CD14-positive monocyte (primary cell): ENCODE results near the gene ARFGAP2. TPM values are rescaled to one million over a fixed set of nuclear protein-coding genes. Genes with fewer than 3 reads are reported as not detected.
A peak's percentile ranks its signal among the peaks of the same experiment; 100 is the strongest.

Experiments
- DNase-seq, 3 donors: peaks; one replicate each; pipeline ENCODE4 v3.0.0-alpha.2; 2011 to 2022
- H2AFZ ChIP-seq: 2 replicates; pipeline ENCODE4 v1.6.0; 2012; ENCODE audit warnings: mild to moderate bottlenecking, low read depth, low read length, inconsistent platforms; ENCODE audit not compliant: insufficient read depth, poor library complexity, severe bottlenecking
- H3K27ac ChIP-seq, 2 donors: 1 replicate in 1 of 2; 2 replicates in 1 of 2; pipeline ENCODE4 v1.5.1; 2012 to 2013; ENCODE audit warnings: low read length in 2 of 2, control low read depth in 1 of 2, inconsistent platforms in 1 of 2, low read depth in 1 of 2, mild to moderate bottlenecking in 1 of 2
- H3K27me3 ChIP-seq, 2 donors: one replicate each; pipeline versions ENCODE4 v1.6.0 to v1.6.1; 2011 to 2013; ENCODE audit warnings: low read length in 2 of 2; ENCODE audit not compliant: control insufficient read depth in 2 of 2, insufficient read depth in 2 of 2
- H3K36me3 ChIP-seq, 2 donors: replicated peaks in 1 of 2; 1 replicate in 1 of 2; 2 replicates in 1 of 2; pipeline versions ENCODE4 v1.5.1 to v1.6.1; 2012 to 2013; ENCODE audit warnings: low read length in 2 of 2, control low read depth in 1 of 2, inconsistent platforms in 1 of 2, mild to moderate bottlenecking in 1 of 2; ENCODE audit not compliant: insufficient read depth in 2 of 2, control insufficient read depth in 1 of 2
- H3K4me1 ChIP-seq, 2 donors: 1 replicate in 1 of 2; 2 replicates in 1 of 2; pipeline versions ENCODE4 v1.5.1 to v1.6.1; 2012 to 2013; ENCODE audit warnings: low read length in 2 of 2, control low read depth in 1 of 2, inconsistent platforms in 1 of 2, mild to moderate bottlenecking in 1 of 2, moderate library complexity in 1 of 2; ENCODE audit not compliant: insufficient read depth in 2 of 2, control insufficient read depth in 1 of 2
- H3K4me2 ChIP-seq: replicated peaks from 2 replicates; pipeline ENCODE3; 2012; ENCODE audit warnings: low read length, moderate library complexity, mild to moderate bottlenecking; ENCODE audit not compliant: poor library complexity, severe bottlenecking; ENCODE audit errors: extremely low read depth
- H3K4me3 ChIP-seq, 3 experiments: fragments of 200-600 bp in 1 of 3; sonication (generic) in 1 of 3; replicated peaks in 1 of 3; 1 replicate in 2 of 3; 2 replicates in 1 of 3; pipeline ENCODE4 v1.5.1; 2011 to 2013; ENCODE audit warnings: low read length in 3 of 3, mild to moderate bottlenecking in 3 of 3, control low read depth in 2 of 3, low read depth in 2 of 3, inconsistent platforms in 1 of 3, moderate library complexity in 1 of 3
- H3K79me2 ChIP-seq: 2 replicates; pipeline ENCODE4 v1.6.0; 2012; ENCODE audit warnings: mild to moderate bottlenecking, control low read depth, inconsistent platforms, low read length, moderate library complexity; ENCODE audit not compliant: insufficient read depth
- H3K9ac ChIP-seq: 2 replicates; pipeline ENCODE4 v1.6.0; 2017; ENCODE audit warnings: low read length, mild to moderate bottlenecking; ENCODE audit not compliant: insufficient read depth, poor library complexity, severe bottlenecking
- H3K9me3 ChIP-seq, 2 donors: replicated peaks in 1 of 2; 1 replicate in 1 of 2; 2 replicates in 1 of 2; pipeline versions ENCODE4 v1.5.1 to v1.6.1; 2012 to 2013; ENCODE audit warnings: low read length in 2 of 2, control low read depth in 1 of 2; ENCODE audit not compliant: control insufficient read depth in 1 of 2, insufficient read depth in 1 of 2
- H4K20me1 ChIP-seq: 2 replicates; pipeline ENCODE4 v1.6.0; 2012; ENCODE audit warnings: mild to moderate bottlenecking, low read length, control low read depth, moderate library complexity; ENCODE audit not compliant: insufficient read depth
- H3K27ac Mint-ChIP-seq, 7 donors: one replicate each; pipeline ENCODE4 v1.8.0; 2020; ENCODE audit warnings: mild to moderate bottlenecking in 7 of 7, mixed read lengths in 7 of 7, moderate library complexity in 6 of 7, inconsistent platforms in 2 of 7
- H3K27me3 Mint-ChIP-seq, 3 donors: one replicate each; pipeline ENCODE4 v1.8.0; 2021 to 2022; ENCODE audit warnings: low read depth in 3 of 3, mild to moderate bottlenecking in 3 of 3, mixed read lengths in 3 of 3, moderate library complexity in 3 of 3, inconsistent platforms in 1 of 3
- H3K36me3 Mint-ChIP-seq, 2 donors: one replicate each; pipeline ENCODE4 v1.8.0; 2020; ENCODE audit warnings: mixed read lengths in 2 of 2, inconsistent platforms in 1 of 2, mild to moderate bottlenecking in 1 of 2
- H3K4me1 Mint-ChIP-seq: one replicate; pipeline ENCODE4 v1.8.0; 2020; ENCODE audit warnings: mild to moderate bottlenecking, mixed read lengths
- H3K4me3 Mint-ChIP-seq, 2 donors: one replicate each; pipeline ENCODE4 v1.8.0; 2020; ENCODE audit warnings: mild to moderate bottlenecking in 2 of 2, mixed read lengths in 2 of 2, moderate library complexity in 1 of 2
- H3K9me3 Mint-ChIP-seq, 7 donors: one replicate each; pipeline ENCODE4 v1.8.0; 2020 to 2022; ENCODE audit warnings: mixed read lengths in 7 of 7, mild to moderate bottlenecking in 6 of 7, moderate library complexity in 6 of 7, inconsistent platforms in 2 of 7
- CTCF ChIP-seq: fragments of 200-600 bp; IDR thresholded peaks from one replicate; pipeline ENCODE4 v1.8.0; 2022; ENCODE audit warnings: antibody characterized with exemption, mild to moderate bottlenecking
- WGBS: methylation state at CpG from one replicate; pipeline ENCODE4 v1.1.5; 2013; ENCODE audit warnings: missing lambda C conversion rate; ENCODE audit not compliant: insufficient coverage; 5-methylcytosine and 5-hydroxymethylcytosine counted together
- intact Hi-C, 2 donors: fragments of 100-400 bp; cut with micrococcal nuclease; formaldehyde crosslinking; loops; one replicate each; pipeline versions ENCODE4 v1.15.0 to v1.15.1; 2023
- polyA plus RNA-seq, 3 donors: library from polyadenylated mRNA; depleted of rRNA in 1 of 3; unstranded in 2 of 3; stranded (reverse) in 1 of 3; fragments of 300-500 nt in 2 of 3; fragments of >200 nt in 1 of 3; fragmentation: Illumina TruSeq in 2 of 3; gene quantifications; 1 replicate in 2 of 3; 2 replicates in 1 of 3; pipeline ENCODE4 v1.2.3, GENCODE V29; 2012 to 2021

The ARFGAP2 gene
- polyA plus RNA-seq, 3 donors: 59.7 to 129 (median 61.0) TPM

- no peaks in the 10 kb centered on the region for H3K9me3 Mint-ChIP-seq
- H3K4me2 ChIP-seq: peak overlapping the region; percentile 65
- peaks cover 3 to 21% of the 10 kb centered on the region in 2 donors for H3K36me3 ChIP-seq
- no peak overlapping the region for H3K9ac ChIP-seq
- peaks cover 20 to 54% of the 10 kb centered on the region in 2 donors for H3K36me3 Mint-ChIP-seq
- H3K4me1 Mint-ChIP-seq: peaks cover 25% of the 10 kb centered on the region
- WGBS: 44% methylated on average over 2 of the region's 7 CpGs
- no peaks in the 10 kb centered on the region for H3K9me3 ChIP-seq
- peaks cover 20 to 21% of the 10 kb centered on the region in 2 donors for H3K4me1 ChIP-seq
- intact Hi-C loops: no loop called here
- no peak for TF ChIP-seq CTCF
- H4K20me1 ChIP-seq: no peaks in the 10 kb centered on the region
- peak overlapping the region; percentile 13 to 66 (median 41) for H3K4me3 ChIP-seq
- peak overlapping the region; percentile 40 to 79 for H3K27ac ChIP-seq
- peaks cover 11% of the 10 kb centered on the region for H3K79me2 ChIP-seq
- peaks cover 0 to 2% (median 0%) of the 10 kb centered on the region in 3 donors for H3K27me3 Mint-ChIP-seq
- DNase-seq: peak in 2 of 3 donors; percentile 47 to 53
- peak overlapping the region; percentile 55 to 81 for H3K4me3 Mint-ChIP-seq
- peak overlapping the region; percentile 35 to 88 (median 82) for H3K27ac Mint-ChIP-seq
- H2AFZ ChIP-seq: peak overlapping the region; percentile 22
- H3K27me3 ChIP-seq: no peaks in the 10 kb centered on the region
These were observed 49.1 kb upstream of the ARFGAP2 start for GRCh38 chr11:47225552-47226400.

- no peak for DNase-seq
- H3K36me3 Mint-ChIP-seq: peaks cover 26 to 58% of the 10 kb centered on the region in 2 donors
- Histone ChIP-seq H3K9me3 (no peaks in the 10 kb centered on the region), H3K4me3 (no peak overlapping the region), H3K79me2 (peaks cover 36% of the 10 kb centered on the region), H3K9ac (no peak overlapping the region), H3K27ac (no peak overlapping the region), H3K36me3 (peaks cover 0 to 21% of the 10 kb centered on the region in 2 donors), H3K27me3 (no peaks in the 10 kb centered on the region), H2AFZ (no peak overlapping the region), H3K4me2 (no peak overlapping the region), H4K20me1 (no peaks in the 10 kb centered on the region), H3K4me1 (peaks cover 20 to 21% of the 10 kb centered on the region in 2 donors)
- H3K4me3 Mint-ChIP-seq: no peak overlapping the region
- TF ChIP-seq CTCF: no peak
- WGBS: no CpG with 5 or more reads among the region's 2 CpGs
- H3K27ac Mint-ChIP-seq: no peak overlapping the region
- H3K27me3 Mint-ChIP-seq: no peaks in the 10 kb centered on the region
- H3K9me3 Mint-ChIP-seq: no peaks in the 10 kb centered on the region
- peaks cover 39% of the 10 kb centered on the region for H3K4me1 Mint-ChIP-seq
- intact Hi-C loops: no loop called here
These were observed 46.0 kb upstream of the ARFGAP2 start for GRCh38 chr11:47222696-47223095.
